ENCODE results near the gene POU6F1. TPM values are rescaled to one million over a fixed set of nuclear protein-coding genes. Genes with fewer than 3 reads are reported as not detected.
"Not testable (repeated sequence)": the region's sequence is repeated elsewhere in the genome, so short reads cannot be mapped to it uniquely, and the experiment has no call there.

The POU6F1 gene
- total RNA-seq, 5 donors from 2014 or later (not counting 1 experiment from before 2014, with no cell fraction given), result 29.4 to 61.9 (median 45.4) TPM

- H3K4me3 Mint-ChIP-seq, result peak overlapping the region; percentile 96 to 97 (median 96)
- H3K9me3 ChIP-seq, result no peaks in the 10 kb centered on the region
- peak overlapping the region; percentile 98 to 99 for H3K4me3 ChIP-seq (ENCODE audit: control insufficient read depth in 1 of 2, extremely low read depth in 1 of 2, low read length in 1 of 2)
- peaks cover 29% of the 10 kb centered on the region for H3K36me3 Mint-ChIP-seq
- WGBS (ENCODE audit: insufficient coverage), result 17% methylated on average over 7 of the region's 10 CpGs
- no peaks in the 10 kb centered on the region for H3K9me3 Mint-ChIP-seq
- no peaks in the 10 kb centered on the region for H3K27me3 ChIP-seq (replicated peaks in 1 of 2; ENCODE audit: control insufficient read depth in 2 of 2, extremely low read depth in 1 of 2, insufficient read depth in 2 of 2, low read length in 1 of 2)
- peak in 4 of 35 experiments; percentile 2 to 25 (median 12) for DNase-seq
- ChIA-PET POLR2A (interaction anchor here (0.6 to 1.7 kb wide), 6 partner anchors 20 to 1616 kb away, joined by 3 to 22 read pairs (median 4); partner anchors contain the start of gene POU6F1 (in 1 of the 2)), CTCF (interaction anchor here (0.5 to 1.7 kb wide), 8 partner anchors 17 to 473 kb away, joined by 3 to 27 read pairs (median 4); partner anchors contain the start of gene POU6F1 (in 1 of the 2))
- H3K27ac ChIP-seq (ENCODE audit: low read length), result peak overlapping the region; percentile 50
- no peaks in the 10 kb centered on the region for H3K27me3 Mint-ChIP-seq
- H3K4me1 Mint-ChIP-seq, result peaks cover 39 to 44% (median 44%) of the 10 kb centered on the region in 3 donors
- peak overlapping the region; percentile 99 to 100 for H3K27ac Mint-ChIP-seq
- peaks cover 0 to 34% of the 10 kb centered on the region in 2 donors for H3K36me3 ChIP-seq (ENCODE audit: control insufficient read depth in 2 of 2, extremely low read depth in 1 of 2, insufficient read depth in 1 of 2, low read length in 1 of 2)
- peak; percentile 4 to 21 (median 14) for ATAC-seq (replicated peaks in 1 of 4)
- peaks cover 13 to 40% of the 10 kb centered on the region in 2 experiments for H3K4me1 ChIP-seq (ENCODE audit: control insufficient read depth in 1 of 2, extremely low read depth in 1 of 2, insufficient read depth in 2 of 2, low read length in 2 of 2)
These were observed 20.2 kb upstream of the POU6F1 start for GRCh38 chr12:51238037-51238509.

GRCh38 chr12:51234530-51234929 lies 16.7 kb upstream of the POU6F1 start:
- Mint-ChIP-seq H3K27me3 (no peaks in the 10 kb centered on the region), H3K4me3 (no peak overlapping the region), H3K27ac (no peak overlapping the region), H3K36me3 (no peaks in the 10 kb centered on the region), H3K9me3 (no peaks in the 10 kb centered on the region), H3K4me1 (peaks cover 7 to 14% (median 10%) of the 10 kb centered on the region in 3 donors)
- ChIA-PET CTCF (no interaction called here), POLR2A (interaction anchor here in 1 of 2 donors (0.8 to 0.9 kb wide), 2 partner anchors 16 to 22 kb away, joined by 5 read pairs; partner anchors contain the start of gene POU6F1)
- Histone ChIP-seq H3K9me3 (no peaks in the 10 kb centered on the region), H3K36me3 (ENCODE audit: control insufficient read depth in 2 of 2, extremely low read depth in 1 of 2, insufficient read depth in 1 of 2, low read length in 1 of 2) (no peaks in the 10 kb centered on the region), H3K27me3 (replicated peaks in 1 of 2; ENCODE audit: control insufficient read depth in 2 of 2, extremely low read depth in 1 of 2, insufficient read depth in 2 of 2, low read length in 1 of 2) (no peaks in the 10 kb centered on the region), H3K27ac (ENCODE audit: low read length) (no peak overlapping the region), H3K4me3 (ENCODE audit: control insufficient read depth in 1 of 2, extremely low read depth in 1 of 2, low read length in 1 of 2) (no peak overlapping the region), H3K4me1 (ENCODE audit: control insufficient read depth in 1 of 2, extremely low read depth in 1 of 2, insufficient read depth in 2 of 2, low read length in 2 of 2) (peaks cover 0 to 8% of the 10 kb centered on the region in 2 experiments)
- WGBS (ENCODE audit: insufficient coverage), result 45% methylated on average over 2 of the region's 5 CpGs
- ATAC-seq (replicated peaks in 1 of 4), result no peak
- no peak for DNase-seq

DNA sequence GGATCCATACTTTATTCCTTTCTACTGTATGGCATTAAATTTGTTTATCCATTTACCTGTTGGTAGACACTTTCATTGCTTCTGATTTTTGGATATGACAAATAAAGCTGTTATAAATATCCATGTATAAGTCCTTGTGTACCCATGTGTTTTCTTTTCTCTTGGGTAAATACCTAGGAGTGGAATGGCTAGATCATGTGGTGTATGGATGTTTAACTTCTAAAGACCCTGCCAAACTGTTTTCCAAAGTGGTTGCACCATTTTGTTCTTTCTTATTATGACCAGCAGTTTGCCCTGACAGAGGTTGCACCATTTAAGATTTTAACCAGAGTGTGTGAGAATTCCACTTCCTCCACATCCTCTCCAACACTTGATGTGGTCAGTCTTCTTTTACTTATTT lies 14.8 kb upstream of the POU6F1 start:
- Histone ChIP-seq H3K27me3 (replicated peaks in 1 of 2; ENCODE audit: control insufficient read depth in 2 of 2, extremely low read depth in 1 of 2, insufficient read depth in 2 of 2, low read length in 1 of 2) (no peaks in the 10 kb centered on the region), H3K4me1 (ENCODE audit: control insufficient read depth in 1 of 2, extremely low read depth in 1 of 2, insufficient read depth in 2 of 2, low read length in 2 of 2) (peaks cover 0 to under 1% of the 10 kb centered on the region in 2 experiments), H3K36me3 (ENCODE audit: control insufficient read depth in 2 of 2, extremely low read depth in 1 of 2, insufficient read depth in 1 of 2, low read length in 1 of 2) (no peaks in the 10 kb centered on the region), H3K27ac (ENCODE audit: low read length) (no peak overlapping the region), H3K4me3 (ENCODE audit: control insufficient read depth in 1 of 2, extremely low read depth in 1 of 2, low read length in 1 of 2) (no peak overlapping the region), H3K9me3 (no peaks in the 10 kb centered on the region)
- no peaks in the 10 kb centered on the region for H3K27me3 Mint-ChIP-seq
- DNase-seq (no peak), ATAC-seq (replicated peaks in 1 of 4) (no peak)
- ChIA-PET CTCF (no interaction called here), POLR2A (no interaction called here)
- H3K9me3 Mint-ChIP-seq, result no peaks in the 10 kb centered on the region
- H3K36me3 Mint-ChIP-seq, result no peaks in the 10 kb centered on the region
- H3K4me1 Mint-ChIP-seq, result peaks cover 0 to 4% (median 1%) of the 10 kb centered on the region in 3 donors
- no peak overlapping the region for H3K4me3 Mint-ChIP-seq
- H3K27ac Mint-ChIP-seq, result no peak overlapping the region

- POLR2A ChIA-PET, result interaction anchor here (0.5 to 0.6 kb wide), 2 partner anchors 11 to 65 kb away, joined by 6 to 8 read pairs; no protein-coding TSS in a partner anchor
- ATAC-seq (replicated peaks in 1 of 4) (no peak), DNase-seq (no peak)
- H3K27me3 Mint-ChIP-seq, result no peaks in the 10 kb centered on the region
- no peaks in the 10 kb centered on the region for H3K36me3 Mint-ChIP-seq
- no peaks in the 10 kb centered on the region for H3K9me3 Mint-ChIP-seq
- no peak overlapping the region for H3K27ac Mint-ChIP-seq
- Histone ChIP-seq H3K27me3 (replicated peaks in 1 of 2; ENCODE audit: control insufficient read depth in 2 of 2, extremely low read depth in 1 of 2, insufficient read depth in 2 of 2, low read length in 1 of 2) (no peaks in the 10 kb centered on the region), H3K36me3 (ENCODE audit: control insufficient read depth in 2 of 2, extremely low read depth in 1 of 2, insufficient read depth in 1 of 2, low read length in 1 of 2) (no peaks in the 10 kb centered on the region), H3K9me3 (no peaks in the 10 kb centered on the region), H3K27ac (ENCODE audit: low read length) (no peak overlapping the region), H3K4me1 (ENCODE audit: control insufficient read depth in 1 of 2, extremely low read depth in 1 of 2, insufficient read depth in 2 of 2, low read length in 2 of 2) (no peaks in the 10 kb centered on the region), H3K4me3 (ENCODE audit: control insufficient read depth in 1 of 2, extremely low read depth in 1 of 2, low read length in 1 of 2) (no peak overlapping the region)
- H3K4me3 Mint-ChIP-seq, result no peak overlapping the region
- peaks cover 0 to 4% (median 2%) of the 10 kb centered on the region in 3 donors for H3K4me1 Mint-ChIP-seq
- WGBS (ENCODE audit: insufficient coverage), result 93% methylated on average over 6 of the region's 7 CpGs
- CTCF ChIA-PET, result interaction anchor here (0.6 to 0.7 kb wide), 4 partner anchors 14 to 188 kb away, joined by 3 to 6 read pairs (median 4); no protein-coding TSS in a partner anchor
These were observed 11.4 kb upstream of the POU6F1 start for GRCh38 chr12:51229116-51229809.

DNA sequence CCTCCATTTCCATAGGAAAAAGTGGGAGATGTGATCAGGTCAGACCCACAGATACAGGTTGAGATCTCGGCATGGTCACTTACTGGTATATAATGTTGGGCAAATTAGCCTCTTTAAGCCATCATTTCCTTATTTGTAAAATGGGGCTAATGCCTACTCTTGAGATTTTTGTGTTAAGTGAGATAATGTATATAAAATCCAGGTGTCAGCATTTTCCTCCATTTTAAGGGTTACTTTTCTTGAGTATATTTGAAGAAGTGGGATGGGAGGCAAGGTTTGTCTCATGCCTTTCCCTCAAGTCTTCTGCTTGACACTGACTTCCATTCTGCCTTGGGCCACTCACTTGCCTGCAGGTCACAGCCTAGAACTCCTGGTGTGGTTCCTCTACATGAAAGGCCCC lies 10.1 kb upstream of the POU6F1 start:
- H3K36me3 ChIP-seq (ENCODE audit: control insufficient read depth in 2 of 2, extremely low read depth in 1 of 2, insufficient read depth in 1 of 2, low read length in 1 of 2), result no peaks in the 10 kb centered on the region
- ChIA-PET POLR2A (no interaction called here), CTCF (no interaction called here)
- peaks cover 0 to 2% (median 2%) of the 10 kb centered on the region in 3 donors for H3K4me1 Mint-ChIP-seq
- H3K36me3 Mint-ChIP-seq, result no peaks in the 10 kb centered on the region
- H3K4me3 Mint-ChIP-seq, result no peak overlapping the region
- no peaks in the 10 kb centered on the region for H3K27me3 Mint-ChIP-seq
- H3K27ac Mint-ChIP-seq, result no peak overlapping the region
- whole genome bisulfite sequencing (ENCODE audit: insufficient coverage), result no CpG with 5 or more reads among the region's 1 CpG
- ATAC-seq (replicated peaks in 1 of 4), result no peak
- DNase-seq, result no peak
- H3K27ac ChIP-seq (ENCODE audit: low read length), result no peak overlapping the region
- H3K4me1 ChIP-seq (ENCODE audit: control insufficient read depth in 1 of 2, extremely low read depth in 1 of 2, insufficient read depth in 2 of 2, low read length in 2 of 2), result no peaks in the 10 kb centered on the region
- H3K9me3 Mint-ChIP-seq, result no peaks in the 10 kb centered on the region
- no peak overlapping the region for H3K4me3 ChIP-seq (ENCODE audit: control insufficient read depth in 1 of 2, extremely low read depth in 1 of 2, low read length in 1 of 2)
- no peaks in the 10 kb centered on the region for H3K9me3 ChIP-seq
- no peaks in the 10 kb centered on the region for H3K27me3 ChIP-seq (replicated peaks in 1 of 2; ENCODE audit: control insufficient read depth in 2 of 2, extremely low read depth in 1 of 2, insufficient read depth in 2 of 2, low read length in 1 of 2)

- H3K4me1 Mint-ChIP-seq; H3K27me3 ChIP-seq (replicated peaks in 1 of 2; ENCODE audit: control insufficient read depth in 2 of 2, extremely low read depth in 1 of 2, insufficient read depth in 2 of 2, low read length in 1 of 2); H3K36me3 Mint-ChIP-seq; POLR2A ChIA-PET; H3K4me3 ChIP-seq (ENCODE audit: control insufficient read depth in 1 of 2, extremely low read depth in 1 of 2, low read length in 1 of 2); H3K27ac Mint-ChIP-seq; ATAC-seq (replicated peaks in 1 of 4); H3K4me1 ChIP-seq (ENCODE audit: control insufficient read depth in 1 of 2, extremely low read depth in 1 of 2, insufficient read depth in 2 of 2, low read length in 2 of 2); H3K9me3 Mint-ChIP-seq; H3K9me3 ChIP-seq; H3K4me3 Mint-ChIP-seq; H3K27ac ChIP-seq (ENCODE audit: low read length); H3K27me3 Mint-ChIP-seq; H3K36me3 ChIP-seq (ENCODE audit: control insufficient read depth in 2 of 2, extremely low read depth in 1 of 2, insufficient read depth in 1 of 2, low read length in 1 of 2); DNase-seq: not testable (repeated sequence)
- CTCF ChIA-PET, result interaction anchor here in 1 of 2 donors (0.5 kb wide), 1 partner anchor 172 kb away, joined by 4 read pairs; no protein-coding TSS in a partner anchor
- no CpG with 5 or more reads among the region's 5 CpGs for WGBS (ENCODE audit: insufficient coverage)
These were observed 9.2 kb upstream of the POU6F1 start for GRCh38 chr12:51227112-51227511.

All from T-cell (primary cell).